GM13976 (cell line): ENCODE measurements around the gene ZMYND11.
"Not testable (repeated sequence)": the region's sequence is repeated elsewhere in the genome, so short reads cannot be mapped to it uniquely, and the experiment has no call there.

Source experiments
- DNase-seq: peaks from one replicate; pipeline ENCODE4 v3.0.0; 2012; ENCODE audit warnings: low spot score
- CTCF ChIP-seq: IDR thresholded peaks from 2 replicates; pipeline ENCODE4 v1.5.1; 2012; ENCODE audit warnings: borderline replicate concordance, mild to moderate bottlenecking; ENCODE audit not compliant: insufficient read depth; ENCODE audit errors: extremely low read depth, missing control alignments, control extremely low read depth
- in situ Hi-C: fragments of 300-500 bp; cut with MboI; formaldehyde crosslinking; loops from one replicate; pipeline ENCODE4 v1.12.0; 2022; ENCODE audit warnings: low sequenced_read_pairs, mixed read lengths, inconsistent platforms; ENCODE audit not compliant: unreplicated experiment

The ZMYND11 gene

GRCh38 chr10:289581-289980 is 154.3 kb downstream of the ZMYND11 start:
- in situ Hi-C loops: no loop called here
- no peak for TF ChIP-seq CTCF
- no peak for DNase-seq

- in situ Hi-C loops: no loop called here
- DNase-seq: no peak
- TF ChIP-seq CTCF: no peak
Measured at GRCh38 chr10:290026-290725, 154.9 kb downstream of the ZMYND11 start.

- TF ChIP-seq CTCF: no peak
- in situ Hi-C loops: no loop called here
- DNase-seq: no peak
Measured at GRCh38 chr10:293636-294035, 158.4 kb downstream of the ZMYND11 start.

GRCh38 chr10:297567-297966 is 162.3 kb downstream of the ZMYND11 start:
- in situ Hi-C loops: no loop called here
- DNase-seq: no peak

GRCh38 chr10:298033-298432 is 162.8 kb downstream of the ZMYND11 start:
- no peak for TF ChIP-seq CTCF
- in situ Hi-C loops: no loop called here

More at GRCh38 chr10:297567-297966, 162.3 kb downstream of the ZMYND11 start:
- TF ChIP-seq CTCF: no peak

GRCh38 chr10:299512-299911 is 164.3 kb downstream of the ZMYND11 start:
- in situ Hi-C loops: no loop called here
- TF ChIP-seq CTCF: no peak

More at GRCh38 chr10:298033-298432, 162.8 kb downstream of the ZMYND11 start:
- DNase-seq: no peak

GRCh38 chr10:299969-300368 is 164.7 kb downstream of the ZMYND11 start:
- in situ Hi-C loops: no loop called here

More at GRCh38 chr10:299512-299911, 164.3 kb downstream of the ZMYND11 start:
- no peak for DNase-seq

GRCh38 chr10:300580-300979 is 165.3 kb downstream of the ZMYND11 start:
- in situ Hi-C loops, DNase-seq: not testable (repeated sequence)

More at GRCh38 chr10:299969-300368, 164.7 kb downstream of the ZMYND11 start:
- no peak for DNase-seq
- no peak for TF ChIP-seq CTCF
